HepG2 (cell line): ENCODE results near the gene SYT7. TPM values are rescaled to one million over a fixed set of nuclear protein-coding genes. Genes with fewer than 3 reads are reported as not detected.

ENCODE experiments used
- BRD4 ChIP-seq: sonication (generic); formaldehyde crosslinking; IDR thresholded peaks from 2 replicates; pipeline ENCODE4 v1.4.0; 2020; ENCODE audit warnings: missing genetic modification reagents
- CBFB ChIP-seq: sonication (generic); formaldehyde crosslinking; IDR thresholded peaks from 2 replicates; pipeline ENCODE4 v1.4.0; 2020; ENCODE audit warnings: missing genetic modification reagents
- CENPT ChIP-seq: sonication (generic); formaldehyde crosslinking; IDR thresholded peaks from 2 replicates; pipeline ENCODE4 v1.8.0; 2022; ENCODE audit warnings: low read depth, mild to moderate bottlenecking, moderate library complexity, missing genetic modification reagents
- CHD2 ChIP-seq: IDR thresholded peaks from 2 replicates; pipeline ENCODE4 v1.6.1; 2011; ENCODE audit warnings: low read depth, low read length, improper control_type of control experiment
- FLYWCH1 ChIP-seq: sonication (generic); formaldehyde crosslinking; IDR thresholded peaks from 2 replicates; pipeline ENCODE4 v1.8.1; 2023; ENCODE audit warnings: mild to moderate bottlenecking, missing genetic modification reagents
- HMGA1 ChIP-seq: sonication (generic); formaldehyde crosslinking; conservative IDR thresholded peaks from 2 replicates; pipeline ENCODE4 v1.4.0; 2020; ENCODE audit warnings: missing genetic modification reagents
- HNF1A ChIP-seq, 2 experiments: sonication (generic) in 1 of 2; formaldehyde crosslinking in 1 of 2; IDR thresholded peaks; 2 replicates each; pipeline versions ENCODE4 v1.4.0 to v1.6.1; 2016 to 2020; ENCODE audit warnings: borderline replicate concordance in 1 of 2, low read depth in 1 of 2, mild to moderate bottlenecking in 1 of 2, missing genetic modification reagents in 1 of 2
- KDM3A ChIP-seq: IDR thresholded peaks from 2 replicates; pipeline ENCODE4 v1.6.1; 2018; ENCODE audit warnings: low read depth, missing compliant biosample characterization
- MIER3 ChIP-seq: IDR thresholded peaks from 2 replicates; pipeline ENCODE4 v1.6.1; 2016; ENCODE audit warnings: missing compliant biosample characterization, borderline replicate concordance
- MIXL1 ChIP-seq: IDR thresholded peaks from 2 replicates; pipeline ENCODE4 v1.6.1; 2016
- NCOA5 ChIP-seq: sonication (generic); formaldehyde crosslinking; IDR thresholded peaks from 2 replicates; pipeline ENCODE4 v1.4.0; 2020; ENCODE audit warnings: missing genetic modification reagents
- NR2F1 ChIP-seq, 2 experiments: fragments of 450-650 bp in 1 of 2; formaldehyde crosslinking in 1 of 2; IDR thresholded peaks; 2 replicates each; pipeline versions ENCODE4 v1.5.0 to v1.6.1; 2016 to 2020; ENCODE audit warnings: mild to moderate bottlenecking in 1 of 2, missing compliant biosample characterization in 1 of 2, missing genetic modification reagents in 1 of 2, moderate library complexity in 1 of 2
- PLRG1 ChIP-seq: fragments of 450-650 bp; conservative IDR thresholded peaks from 2 replicates; pipeline ENCODE4 v1.6.1; 2016
- RNF2 ChIP-seq: fragments of 450-650 bp; conservative IDR thresholded peaks from 2 replicates; pipeline ENCODE4 v1.6.1; 2016; ENCODE audit warnings: low read depth
- SKIL ChIP-seq: sonication (generic); formaldehyde crosslinking; IDR thresholded peaks from 2 replicates; pipeline ENCODE4 v1.8.0; 2022; ENCODE audit warnings: missing genetic modification reagents, mild to moderate bottlenecking, moderate library complexity, borderline replicate concordance
- SRY ChIP-seq: sonication (generic); formaldehyde crosslinking; IDR thresholded peaks from 2 replicates; pipeline ENCODE4 v1.8.0; 2022; ENCODE audit warnings: mild to moderate bottlenecking, missing genetic modification reagents
- TAF1 ChIP-seq: sonication (generic); formaldehyde crosslinking; IDR thresholded peaks from 2 replicates; pipeline ENCODE4 v1.4.0; 2020; ENCODE audit warnings: missing genetic modification reagents
- TCF12 ChIP-seq, 2 experiments: fragments of 450-650 bp in 1 of 2; sonication (generic) in 1 of 2; formaldehyde crosslinking in 1 of 2; IDR thresholded peaks; 2 replicates each; pipeline versions ENCODE4 v1.6.1 to v1.8.0; 2017 to 2022; ENCODE audit warnings: antibody characterized with exemption in 1 of 2, mild to moderate bottlenecking in 1 of 2, missing genetic modification reagents in 1 of 2, moderate library complexity in 1 of 2
- ZNF274 ChIP-seq: sonication (generic); formaldehyde crosslinking; IDR thresholded peaks from 2 replicates; pipeline ENCODE4 v1.5.1; 2020; ENCODE audit warnings: mild to moderate bottlenecking, missing genetic modification reagents
- ZNF333 ChIP-seq: sonication (generic); formaldehyde crosslinking; IDR thresholded peaks from 2 replicates; pipeline ENCODE4 v1.4.0; 2020; ENCODE audit warnings: mild to moderate bottlenecking, missing genetic modification reagents, borderline replicate concordance
- ZNF343 ChIP-seq: sonication (generic); formaldehyde crosslinking; IDR thresholded peaks from 2 replicates; pipeline ENCODE4 v1.4.0; 2020; ENCODE audit warnings: mild to moderate bottlenecking, missing genetic modification reagents
- ZNF484 ChIP-seq: sonication (generic); formaldehyde crosslinking; IDR thresholded peaks from 2 replicates; pipeline ENCODE4 v1.5.1; 2020; ENCODE audit warnings: mild to moderate bottlenecking, low read depth, missing genetic modification reagents, borderline replicate concordance
- ZNF652 ChIP-seq: IDR thresholded peaks from 2 replicates; pipeline ENCODE4 v1.6.1; 2016; ENCODE audit warnings: low read depth, borderline replicate concordance
- ZNF672 ChIP-seq: sonication (generic); formaldehyde crosslinking; IDR thresholded peaks from 2 replicates; pipeline ENCODE4 v1.8.1; 2022; ENCODE audit warnings: missing genetic modification reagents
- ZNF747 ChIP-seq: sonication (generic); formaldehyde crosslinking; IDR thresholded peaks from 2 replicates; pipeline ENCODE4 v1.8.1; 2023; ENCODE audit warnings: missing genetic modification reagents, mild to moderate bottlenecking, borderline replicate concordance
- polyA plus RNA-seq, 8 experiments: library from polyadenylated mRNA; depleted of rRNA in 3 of 8; stranded (reverse) in 7 of 8; unstranded in 1 of 8; fragments of >200 nt; fragmentation: Illumina TruSeq in 4 of 8; extraction: Trizol in 4 of 8; gene quantifications; 2 replicates each; pipeline versions ENCODE4 v1.2.1 to v1.2.3, GENCODE V29; 2011 to 2016; ENCODE audit warnings: low read depth in 4 of 8, missing spikeins in 1 of 8, mixed read lengths in 1 of 8; ENCODE audit not compliant: insufficient read depth in 1 of 8
- total RNA-seq, 5 experiments: library from RNA; depleted of rRNA; stranded (reverse); fragments of >200 nt; fragmentation: Illumina TruSeq; extraction: Trizol; gene quantifications; 2 replicates each; pipeline ENCODE4 v1.2.3, GENCODE V29; 2016; ENCODE audit warnings: low read depth in 1 of 5

Gene SYT7
- total and polyA plus RNA-seq, 2 of the 13 experiments (the other 11 are each of a cell fraction or from before 2014, with no cell fraction given): 1.4 to 4.4 TPM

GRCh38 chr11:61581030-61581928 lies at the start of gene SYT7 (continued):
- TF ChIP-seq TCF12 (IDR thresholded peaks at IDR 0.05): no peak
- TF ChIP-seq TCF12 (CRISPR knock-in tag; IDR thresholded peaks at IDR 0.05): 0 out of 2 replicates have a peak, but pooled peaks have one; percentile 51
- TF ChIP-seq ZNF747 (CRISPR knock-in tag): peak; percentile 81; the same call in 1 of the 2 replicates
- TF ChIP-seq ZNF652: no peak
- no peak for TF ChIP-seq BRD4 (CRISPR knock-in tag)
- TF ChIP-seq HNF1A (IDR thresholded peaks at IDR 0.05; ENCODE audit: low read depth): no peak
- no peak for TF ChIP-seq HNF1A (CRISPR knock-in tag; IDR thresholded peaks at IDR 0.05; ENCODE audit: borderline replicate concordance)
- 0 out of 2 replicates have a peak, but pooled peaks have one; percentile 85 for TF ChIP-seq ZNF333 (CRISPR knock-in tag)
- no peak for TF ChIP-seq FLYWCH1 (CRISPR knock-in tag)
- TF ChIP-seq PLRG1: no peak
- no peak for TF ChIP-seq NCOA5 (CRISPR knock-in tag)
- TF ChIP-seq TAF1 (CRISPR knock-in tag): 0 out of 2 replicates have a peak, but pooled peaks have one; percentile 22
- TF ChIP-seq ZNF274 (CRISPR knock-in tag): no peak
- TF ChIP-seq CBFB (CRISPR knock-in tag): peak; percentile 50; the same call in 1 of the 2 replicates
- TF ChIP-seq ZNF484: no peak
- no peak for TF ChIP-seq MIXL1 (CRISPR knock-in tag)
- no peak for TF ChIP-seq SKIL (CRISPR knock-in tag)
- TF ChIP-seq CHD2: no peak
- no peak for TF ChIP-seq ZNF672
- 0 out of 2 replicates have a peak, but pooled peaks have one; percentile 41 for TF ChIP-seq KDM3A (CRISPR knock-in tag)
- no peak for TF ChIP-seq HMGA1 (CRISPR knock-in tag)
- no peak; the same call in 1 of the 2 replicates for TF ChIP-seq RNF2
- no peak for TF ChIP-seq ZNF343
- no peak for TF ChIP-seq SRY
- 0 out of 2 replicates have a peak, but pooled peaks have one; percentile 57 for TF ChIP-seq MIER3 (CRISPR knock-in tag)
- no peak for TF ChIP-seq CENPT (CRISPR knock-in tag)
- no peak for TF ChIP-seq NR2F1 (CRISPR knock-in tag; IDR thresholded peaks at IDR 0.05)
